ENCODE results near the gene PEDS1. TPM values are rescaled to one million over a fixed set of nuclear protein-coding genes. Genes with fewer than 3 reads are reported as not detected.

PEDS1 gene
- total and polyA plus RNA-seq, 2 of the 13 experiments (the other 11 are each of a cell fraction or from before 2014, with no cell fraction given) = 30.5 to 93.9 TPM

GRCh38 chr20:50186987-50187402 lies 33.5 kb upstream of the PEDS1 start (continued):
- no peak for TF ChIP-seq PHF21A (CRISPR knock-in tag; IDR thresholded peaks at IDR 0.05)
- TF ChIP-seq RBFOX2 (IDR thresholded peaks at IDR 0.05; ENCODE audit: low read depth, low read length) = peak; percentile 45; the same call in 1 of the 2 replicates
- peak; percentile 58; the same call in 1 of the 2 replicates for TF ChIP-seq ZC3H13 (CRISPR knock-in tag; IDR thresholded peaks at IDR 0.05)
- peak; percentile 39; the same call in 1 of the 2 replicates for TF ChIP-seq ZBTB3 (CRISPR knock-in tag; IDR thresholded peaks at IDR 0.05; ENCODE audit: borderline replicate concordance, low read depth)
- no peak for TF ChIP-seq NFRKB (IDR thresholded peaks at IDR 0.05)
- 0 out of 2 replicates have a peak, but pooled peaks have one; percentile 38 for TF ChIP-seq ZNF691 (CRISPR knock-in tag; IDR thresholded peaks at IDR 0.05; ENCODE audit: borderline replicate concordance, low read depth)
- TF ChIP-seq DMAP1 (CRISPR knock-in tag; IDR thresholded peaks at IDR 0.05) = peak; percentile 62; the same call in 1 of the 2 replicates
- no peak for TF ChIP-seq RAD51 (IDR thresholded peaks at IDR 0.05; ENCODE audit: borderline replicate concordance)
- TF ChIP-seq SCMH1 (CRISPR knock-in tag; IDR thresholded peaks at IDR 0.05; ENCODE audit: borderline replicate concordance) = no peak
- 0 out of 2 replicates have a peak, but pooled peaks have one; percentile 24 for TF ChIP-seq GZF1 (CRISPR knock-in tag; IDR thresholded peaks at IDR 0.05)
- TF ChIP-seq RBAK (CRISPR knock-in tag; IDR thresholded peaks at IDR 0.05) = no peak
- peak; percentile 62; the same call in 1 of the 2 replicates for TF ChIP-seq TFE3 (CRISPR knock-in tag; IDR thresholded peaks at IDR 0.05)
- TF ChIP-seq ZBTB39 (CRISPR knock-in tag; IDR thresholded peaks at IDR 0.05) = 0 out of 2 replicates have a peak, but pooled peaks have one; percentile 21
- TF ChIP-seq ZNF740 (CRISPR knock-in tag; IDR thresholded peaks at IDR 0.05) = no peak
- no peak for TF ChIP-seq ZNF12 (CRISPR knock-in tag; IDR thresholded peaks at IDR 0.05)
- TF ChIP-seq ARNT (IDR thresholded peaks at IDR 0.05) = no peak
- TF ChIP-seq ZNF557 (CRISPR knock-in tag; IDR thresholded peaks at IDR 0.05) = peak; percentile 9; the same call in 1 of the 2 replicates
- 0 out of 2 replicates have a peak, but pooled peaks have one; percentile 21 for TF ChIP-seq ZNF816 (CRISPR knock-in tag; IDR thresholded peaks at IDR 0.05; ENCODE audit: borderline replicate concordance)
- no peak; the same call in 1 of the 2 replicates for TF ChIP-seq EED (CRISPR knock-in tag; IDR thresholded peaks at IDR 0.05)
- TF ChIP-seq ZNF574 (CRISPR knock-in tag; IDR thresholded peaks at IDR 0.05) = no peak

All from HepG2 (cell line).